VCaP (cell line): ENCODE results near the gene DCLK2.

Experiments used
- H3K27ac ChIP-seq: fragments of 450-650 bp; 2 replicates; pipeline ENCODE4 v1.5.1; 2017
- TF ChIP-seq, protein P1 (sequence below): fragments of 450-650 bp; conservative IDR thresholded peaks from 2 replicates; pipeline ENCODE4 v1.5.1; 2017; ENCODE audit warnings: mild to moderate bottlenecking, moderate library complexity

DCLK2 gene

DNA sequence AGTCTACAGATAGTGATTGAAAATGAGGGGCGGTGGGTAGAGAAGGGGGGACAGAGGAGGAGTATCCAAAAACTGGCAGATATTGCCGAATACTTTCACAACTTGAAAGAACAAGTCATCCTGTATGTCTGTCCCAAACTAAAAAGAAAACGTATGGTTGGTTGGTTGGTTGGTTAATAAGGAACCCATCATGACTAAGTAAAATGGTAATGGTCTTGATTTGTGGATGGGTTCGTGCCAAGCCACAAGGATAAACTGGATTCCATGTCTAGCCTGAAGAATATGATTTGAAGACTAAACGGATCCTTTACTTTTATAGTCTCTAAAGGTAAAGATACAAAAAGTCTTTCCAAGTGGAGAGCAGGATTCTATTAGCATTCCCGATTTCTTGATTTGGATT lies 208.4 kb downstream of the DCLK2 start:
- TF ChIP-seq, protein P1, sequence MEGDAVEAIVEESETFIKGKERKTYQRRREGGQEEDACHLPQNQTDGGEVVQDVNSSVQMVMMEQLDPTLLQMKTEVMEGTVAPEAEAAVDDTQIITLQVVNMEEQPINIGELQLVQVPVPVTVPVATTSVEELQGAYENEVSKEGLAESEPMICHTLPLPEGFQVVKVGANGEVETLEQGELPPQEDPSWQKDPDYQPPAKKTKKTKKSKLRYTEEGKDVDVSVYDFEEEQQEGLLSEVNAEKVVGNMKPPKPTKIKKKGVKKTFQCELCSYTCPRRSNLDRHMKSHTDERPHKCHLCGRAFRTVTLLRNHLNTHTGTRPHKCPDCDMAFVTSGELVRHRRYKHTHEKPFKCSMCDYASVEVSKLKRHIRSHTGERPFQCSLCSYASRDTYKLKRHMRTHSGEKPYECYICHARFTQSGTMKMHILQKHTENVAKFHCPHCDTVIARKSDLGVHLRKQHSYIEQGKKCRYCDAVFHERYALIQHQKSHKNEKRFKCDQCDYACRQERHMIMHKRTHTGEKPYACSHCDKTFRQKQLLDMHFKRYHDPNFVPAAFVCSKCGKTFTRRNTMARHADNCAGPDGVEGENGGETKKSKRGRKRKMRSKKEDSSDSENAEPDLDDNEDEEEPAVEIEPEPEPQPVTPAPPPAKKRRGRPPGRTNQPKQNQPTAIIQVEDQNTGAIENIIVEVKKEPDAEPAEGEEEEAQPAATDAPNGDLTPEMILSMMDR = no peak
- no peak overlapping the region for H3K27ac ChIP-seq

GRCh38 chr4:150289198-150289597 lies 211.0 kb downstream of the DCLK2 start:
- no peak overlapping the region for H3K27ac ChIP-seq
- TF ChIP-seq, protein P1 = no peak

DNA sequence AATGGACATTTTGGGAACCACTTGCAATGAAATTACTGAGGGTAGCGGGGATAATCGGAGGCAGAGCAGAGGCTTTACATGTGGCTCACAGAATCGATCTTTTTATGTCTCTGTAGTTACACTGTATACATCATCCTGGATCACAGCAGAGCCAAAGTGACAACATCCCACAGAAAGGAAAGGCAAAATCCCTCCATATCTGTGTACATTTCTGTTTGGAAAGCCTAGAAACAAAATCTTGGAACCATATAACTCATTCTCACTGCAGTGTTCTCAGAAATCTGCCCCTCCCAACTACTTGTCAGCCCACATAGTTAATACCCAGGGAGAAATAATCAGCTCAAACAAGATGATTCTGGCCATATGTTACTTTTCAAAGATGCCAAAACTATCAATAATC lies 211.6 kb downstream of the DCLK2 start:
- TF ChIP-seq, protein P1 = no peak
- no peak overlapping the region for H3K27ac ChIP-seq

GRCh38 chr4:150297861-150298474 lies 219.7 kb downstream of the DCLK2 start:
- TF ChIP-seq, protein P1 = peak; percentile 82
- H3K27ac ChIP-seq = no peak overlapping the region

DNA sequence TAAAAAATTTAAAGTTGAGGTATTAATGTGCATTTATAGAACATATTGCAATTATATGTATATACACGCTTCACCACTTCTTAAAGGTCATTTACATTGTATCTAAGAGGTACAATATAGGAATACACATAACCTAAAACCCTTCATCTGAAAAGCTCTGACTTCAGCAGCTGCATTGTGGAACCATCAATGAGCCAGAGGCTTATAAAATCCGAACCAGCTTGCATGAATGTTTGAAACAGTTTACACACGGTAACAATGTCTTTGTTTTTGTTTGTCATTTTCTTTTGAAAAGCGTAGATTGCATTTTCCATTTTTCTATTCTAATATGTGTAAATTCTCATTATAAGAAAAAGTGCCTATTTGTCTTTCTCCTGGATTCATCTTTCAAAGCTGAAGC lies 221.6 kb downstream of the DCLK2 start:
- TF ChIP-seq, protein P1 = no peak
- no peak overlapping the region for H3K27ac ChIP-seq

DNA sequence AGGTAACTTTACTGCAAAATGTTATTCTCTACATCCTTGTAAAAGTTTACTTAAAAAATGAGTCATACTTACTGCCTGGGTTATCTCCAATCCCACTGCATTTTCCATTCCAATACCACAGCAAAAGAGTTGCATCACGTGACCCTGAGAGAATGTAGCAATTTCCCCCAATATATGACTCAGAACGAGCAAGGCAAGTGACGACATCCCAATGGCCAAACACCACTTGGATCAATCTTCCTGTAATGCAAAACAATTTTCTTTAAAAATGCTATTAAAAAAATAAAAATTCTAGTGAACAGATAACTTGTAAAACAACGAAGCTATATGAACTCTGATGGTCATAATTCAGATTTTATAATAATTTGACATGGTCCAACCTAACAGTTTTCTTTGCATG lies 224.3 kb downstream of the DCLK2 start:
- H3K27ac ChIP-seq = no peak overlapping the region
- TF ChIP-seq, protein P1 = no peak

DNA sequence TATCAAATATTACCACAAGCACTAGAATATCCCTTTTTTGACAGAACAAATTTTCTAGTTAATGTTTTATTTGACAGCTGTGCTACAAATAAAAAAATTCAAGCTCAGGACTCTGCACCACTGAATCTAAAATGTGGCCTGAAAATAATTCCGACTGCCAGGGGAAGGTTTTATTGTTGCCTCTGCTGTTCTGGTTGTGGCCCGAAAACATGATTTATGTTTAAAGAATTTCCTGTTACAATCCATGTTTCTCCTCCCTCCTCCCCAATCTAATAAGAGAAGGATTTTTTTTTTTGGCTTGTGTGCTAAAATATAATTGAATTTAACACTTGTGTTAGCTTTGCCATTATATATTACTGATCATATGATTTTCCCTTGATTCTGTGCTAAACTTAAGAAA lies 227.8 kb downstream of the DCLK2 start:
- TF ChIP-seq, protein P1 = no peak
- no peak overlapping the region for H3K27ac ChIP-seq

DNA sequence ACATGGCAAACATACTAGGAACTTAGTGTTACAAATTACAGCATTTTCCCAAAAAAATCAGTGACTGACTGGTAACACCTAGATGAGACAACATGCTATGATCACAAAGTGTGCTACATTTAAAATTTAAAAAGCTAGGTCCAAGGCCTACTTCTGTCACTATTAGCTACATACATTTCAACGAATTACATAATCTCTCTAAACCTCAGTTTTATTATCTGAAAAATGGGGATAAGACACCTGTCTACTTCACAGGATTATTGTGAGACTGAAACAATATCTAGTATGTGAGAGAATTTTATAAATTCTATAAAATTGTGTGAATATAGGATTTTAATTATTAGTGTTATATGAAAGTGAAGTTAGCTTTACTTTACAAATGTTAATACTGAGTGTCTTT lies 228.5 kb downstream of the DCLK2 start:
- no peak overlapping the region for H3K27ac ChIP-seq

More for the DNA sequence above, 228.5 kb downstream of the DCLK2 start:
- TF ChIP-seq, protein P1 = no peak
